WERI-Rb-1 (cell line): Measurements from ENCODE around the gene PLCD4.

ENCODE experiments used
- DNase-seq: peaks from one replicate; pipeline ENCODE4 v3.0.0-alpha.2; 2020
- H3K27ac ChIP-seq: fragments of 250-450 bp; sonication (Bioruptor Pico); 2 replicates; pipeline ENCODE4 v1.5.1; 2020; ENCODE audit warnings: mild to moderate bottlenecking, moderate library complexity
- H3K27me3 ChIP-seq: fragments of 250-450 bp; sonication (Bioruptor Pico); 2 replicates; pipeline ENCODE4 v1.5.1; 2021; ENCODE audit warnings: mild to moderate bottlenecking, low read depth, moderate library complexity; ENCODE audit not compliant: insufficient read depth, severe bottlenecking
- H3K36me3 ChIP-seq: fragments of 250-450 bp; sonication (Bioruptor Pico); 2 replicates; pipeline ENCODE4 v1.5.1; 2020; ENCODE audit warnings: mild to moderate bottlenecking, moderate library complexity
- H3K4me3 ChIP-seq: 2 replicates; pipeline ENCODE4 v1.5.1; 2011; ENCODE audit warnings: low read depth, mild to moderate bottlenecking, control low read depth, low read length
- H3K9me3 ChIP-seq: fragments of 250-450 bp; sonication (Bioruptor Pico); 2 replicates; pipeline ENCODE4 v1.5.1; 2021; ENCODE audit warnings: mild to moderate bottlenecking, moderate library complexity; ENCODE audit not compliant: severe bottlenecking
- CTCF ChIP-seq: IDR thresholded peaks from 2 replicates; pipeline ENCODE4 v1.5.1; 2011; ENCODE audit warnings: low read depth, mild to moderate bottlenecking, control low read depth, inconsistent platforms, low read length

PLCD4 gene

GRCh38 chr2:218662377-218662776 is 54.7 kb downstream of the PLCD4 start:
- no peaks in the 10 kb centered on the region for H3K27me3 ChIP-seq
- no peak overlapping the region for H3K4me3 ChIP-seq
- TF ChIP-seq CTCF = no peak
- H3K36me3 ChIP-seq = peaks cover 69% of the 10 kb centered on the region
- no peaks in the 10 kb centered on the region for H3K9me3 ChIP-seq
- no peak overlapping the region for H3K27ac ChIP-seq
- DNase-seq = no peak

- Histone ChIP-seq H3K27ac (no peak overlapping the region), H3K36me3 (peaks cover 69% of the 10 kb centered on the region), H3K9me3 (no peaks in the 10 kb centered on the region), H3K27me3 (no peaks in the 10 kb centered on the region), H3K4me3 (no peak overlapping the region)
- DNase-seq = no peak
- no peak for TF ChIP-seq CTCF
Observed at GRCh38 chr2:218662827-218663226, 55.1 kb downstream of the PLCD4 start.

GRCh38 chr2:218663901-218664300 is 56.2 kb downstream of the PLCD4 start:
- Histone ChIP-seq H3K36me3 (peaks cover 61% of the 10 kb centered on the region), H3K4me3 (no peak overlapping the region), H3K27me3 (no peaks in the 10 kb centered on the region), H3K27ac (no peak overlapping the region), H3K9me3 (no peaks in the 10 kb centered on the region)
- no peak for TF ChIP-seq CTCF
- DNase-seq = no peak

- no peaks in the 10 kb centered on the region for H3K27me3 ChIP-seq
- H3K4me3 ChIP-seq = no peak overlapping the region
- no peaks in the 10 kb centered on the region for H3K9me3 ChIP-seq
- H3K36me3 ChIP-seq = peaks cover 57% of the 10 kb centered on the region
- no peak overlapping the region for H3K27ac ChIP-seq
- TF ChIP-seq CTCF = no peak
- DNase-seq = no peak
Observed at GRCh38 chr2:218664653-218665052, 57.0 kb downstream of the PLCD4 start.

GRCh38 chr2:218671097-218671653 is 63.5 kb downstream of the PLCD4 start:
- peak overlapping the region; percentile 76 for H3K27ac ChIP-seq
- H3K27me3 ChIP-seq = no peaks in the 10 kb centered on the region
- peaks cover 17% of the 10 kb centered on the region for H3K36me3 ChIP-seq
- TF ChIP-seq CTCF = no peak
- no peak for DNase-seq
- H3K4me3 ChIP-seq = peak overlapping the region; percentile 69
- H3K9me3 ChIP-seq = no peaks in the 10 kb centered on the region
